HEK293T (cell line): Measurements from ENCODE around the gene RIMBP2.

Source experiments
- CTCF ChIA-PET: fragments of 350-600 bp; formaldehyde crosslinking; extraction: SDS; loops from one replicate; lab custom pipeline; 2021; ENCODE audit warnings: antibody characterized with exemption, inconsistent platforms; lab: Yijun Ruan, JAX
- POLR2A ChIA-PET: fragments of 350-600 bp; formaldehyde crosslinking; extraction: SDS; loops from one replicate; lab custom pipeline; 2020; ENCODE audit warnings: antibody characterized with exemption, inconsistent platforms; lab: Yijun Ruan, JAX
- DNase-seq: peaks from one replicate; pipeline ENCODE4 v3.0.0; 2012; ENCODE audit warnings: mixed read lengths; ENCODE audit errors: extremely low spot score
- ARNT ChIP-seq: fragments of 450-650 bp; IDR thresholded peaks from 2 replicates; pipeline ENCODE4 v1.6.1; 2017; ENCODE audit warnings: mild to moderate bottlenecking
- BHLHE40 ChIP-seq: fragments of 450-650 bp; IDR thresholded peaks from 2 replicates; pipeline ENCODE4 v1.6.1; 2016; ENCODE audit warnings: mild to moderate bottlenecking, moderate library complexity, borderline replicate concordance
- CTBP1 ChIP-seq: fragments of 450-650 bp; IDR thresholded peaks from 2 replicates; pipeline ENCODE4 v1.6.1; 2016; ENCODE audit warnings: borderline replicate concordance
- ELF4 ChIP-seq: fragments of 450-650 bp; IDR thresholded peaks from 2 replicates; pipeline ENCODE4 v1.6.1; 2017; ENCODE audit warnings: antibody characterized with exemption
- FOXA1 ChIP-seq: fragments of 450-650 bp; IDR thresholded peaks from 2 replicates; pipeline ENCODE4 v1.6.1; 2016; ENCODE audit warnings: mild to moderate bottlenecking
- FOXK2 ChIP-seq: fragments of 450-650 bp; IDR thresholded peaks from 2 replicates; pipeline ENCODE4 v1.6.1; 2016; ENCODE audit warnings: mild to moderate bottlenecking
- FOXM1 ChIP-seq: fragments of 450-650 bp; IDR thresholded peaks from 2 replicates; pipeline ENCODE4 v1.6.1; 2017; ENCODE audit warnings: mild to moderate bottlenecking, borderline replicate concordance
- HDGF ChIP-seq: fragments of 450-650 bp; IDR thresholded peaks from 2 replicates; pipeline ENCODE4 v1.6.1; 2017; ENCODE audit warnings: antibody characterized with exemption, borderline replicate concordance
- L3MBTL2 ChIP-seq: fragments of 450-650 bp; conservative IDR thresholded peaks from 2 replicates; pipeline ENCODE4 v1.6.1; 2016; ENCODE audit warnings: mild to moderate bottlenecking
- LEF1 ChIP-seq: fragments of 450-650 bp; IDR thresholded peaks from 2 replicates; pipeline ENCODE4 v1.6.1; 2017; ENCODE audit warnings: mild to moderate bottlenecking, borderline replicate concordance
- NFRKB ChIP-seq: fragments of 450-650 bp; IDR thresholded peaks from 2 replicates; pipeline ENCODE4 v1.6.1; 2016; ENCODE audit warnings: mild to moderate bottlenecking, moderate library complexity
- SP1 ChIP-seq: fragments of 450-650 bp; IDR thresholded peaks from 2 replicates; pipeline ENCODE4 v1.6.1; 2017
- SUZ12 ChIP-seq: fragments of 450-650 bp; IDR thresholded peaks from 2 replicates; pipeline ENCODE4 v1.6.1; 2016; ENCODE audit warnings: mild to moderate bottlenecking
- TARDBP ChIP-seq: fragments of 450-650 bp; IDR thresholded peaks from 2 replicates; pipeline ENCODE4 v1.6.1; 2016
- ZNF384 ChIP-seq: fragments of 450-650 bp; IDR thresholded peaks from 2 replicates; pipeline ENCODE4 v1.6.1; 2016
- TF ChIP-seq, protein P1 (sequence below): fragments of 450-650 bp; IDR thresholded peaks from 2 replicates; pipeline ENCODE4 v1.6.1; 2016

RIMBP2 gene

GRCh38 chr12:130674676-130675075 lies 41.4 kb downstream of the RIMBP2 start:
- ChIA-PET CTCF (no interaction called here), POLR2A (no interaction called here)

DNA sequence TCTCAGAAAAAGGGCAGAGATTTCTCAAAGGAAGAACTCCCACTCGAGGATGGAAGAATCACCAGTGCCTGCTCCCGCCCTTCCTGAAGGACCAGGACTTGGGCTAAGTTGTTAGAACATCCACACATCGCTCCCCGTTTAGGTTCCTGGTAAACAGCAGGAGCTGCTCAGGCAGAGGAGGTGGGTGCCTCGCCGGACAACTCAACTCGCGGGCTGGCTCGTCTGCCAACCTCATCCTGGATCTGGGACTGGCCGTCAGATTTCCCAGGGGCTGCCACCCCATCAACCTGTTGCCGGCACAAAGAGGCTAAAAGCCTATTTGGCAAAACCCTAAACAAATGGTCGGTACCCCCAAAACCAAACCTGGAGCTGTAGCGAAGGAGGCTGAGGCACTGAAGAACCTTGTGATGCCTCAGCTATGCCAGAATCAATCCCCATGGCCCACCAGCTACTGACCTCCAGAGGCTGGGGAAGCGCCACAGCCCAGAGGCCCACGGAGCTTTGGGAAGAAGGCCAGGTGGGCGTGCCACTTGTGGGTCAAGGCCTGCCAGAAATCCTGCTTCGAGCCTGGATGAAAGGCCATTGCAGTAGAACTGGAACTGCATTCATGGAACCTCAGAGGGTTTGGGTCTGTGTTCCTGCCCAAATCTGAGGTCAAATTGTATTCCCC lies 42.9 kb downstream of the RIMBP2 start:
- POLR2A ChIA-PET, result no interaction called here

More at GRCh38 chr12:130674676-130675075, 41.4 kb downstream of the RIMBP2 start:
- TF ChIP-seq ZNF384 (no peak), BHLHE40 (no peak), L3MBTL2 (no peak), HDGF (no peak), FOXM1 (no peak), TARDBP (no peak), ARNT (no peak), LEF1 (no peak), ELF4 (no peak), CTBP1 (no peak), SP1 (no peak), NFRKB (no peak), FOXK2 (no peak), SUZ12 (no peak), FOXA1 (no peak)
- TF ChIP-seq, protein P1, sequence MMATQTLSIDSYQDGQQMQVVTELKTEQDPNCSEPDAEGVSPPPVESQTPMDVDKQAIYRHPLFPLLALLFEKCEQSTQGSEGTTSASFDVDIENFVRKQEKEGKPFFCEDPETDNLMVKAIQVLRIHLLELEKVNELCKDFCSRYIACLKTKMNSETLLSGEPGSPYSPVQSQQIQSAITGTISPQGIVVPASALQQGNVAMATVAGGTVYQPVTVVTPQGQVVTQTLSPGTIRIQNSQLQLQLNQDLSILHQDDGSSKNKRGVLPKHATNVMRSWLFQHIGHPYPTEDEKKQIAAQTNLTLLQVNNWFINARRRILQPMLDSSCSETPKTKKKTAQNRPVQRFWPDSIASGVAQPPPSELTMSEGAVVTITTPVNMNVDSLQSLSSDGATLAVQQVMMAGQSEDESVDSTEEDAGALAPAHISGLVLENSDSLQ, result no peak
- no peak for DNase-seq

GRCh38 chr12:130672089-130672820 lies 43.8 kb downstream of the RIMBP2 start:
- ChIA-PET POLR2A (no interaction called here), CTCF (no interaction called here)
- TF ChIP-seq ZNF384 (no peak), ELF4 (no peak), LEF1 (no peak), SP1 (no peak), NFRKB (no peak), ARNT (no peak), L3MBTL2 (no peak), FOXK2 (no peak), FOXM1 (no peak), BHLHE40 (no peak), HDGF (no peak), TARDBP (no peak), CTBP1 (no peak), FOXA1 (no peak), SUZ12 (no peak)
- TF ChIP-seq, protein P1, result no peak
- DNase-seq, result no peak

More for the DNA sequence above, 42.9 kb downstream of the RIMBP2 start:
- no peak for DNase-seq
- CTCF ChIA-PET, result no interaction called here
- TF ChIP-seq FOXK2 (no peak), ARNT (no peak), NFRKB (no peak), ELF4 (no peak), LEF1 (no peak), CTBP1 (no peak), TARDBP (no peak), HDGF (no peak), SUZ12 (no peak), FOXA1 (no peak), L3MBTL2 (no peak)
- TF ChIP-seq, protein P1, result no peak

GRCh38 chr12:130671556-130671955 lies 44.5 kb downstream of the RIMBP2 start:
- no peak for DNase-seq
- TF ChIP-seq ELF4, result no peak
- TF ChIP-seq L3MBTL2, result no peak
- TF ChIP-seq HDGF, result no peak
- no peak for TF ChIP-seq BHLHE40
- no peak for TF ChIP-seq FOXM1
- TF ChIP-seq CTBP1, result no peak
- no peak for TF ChIP-seq SUZ12
- no peak for TF ChIP-seq ZNF384
- TF ChIP-seq FOXA1, result no peak
- CTCF ChIA-PET, result no interaction called here
- POLR2A ChIA-PET, result no interaction called here

DNA sequence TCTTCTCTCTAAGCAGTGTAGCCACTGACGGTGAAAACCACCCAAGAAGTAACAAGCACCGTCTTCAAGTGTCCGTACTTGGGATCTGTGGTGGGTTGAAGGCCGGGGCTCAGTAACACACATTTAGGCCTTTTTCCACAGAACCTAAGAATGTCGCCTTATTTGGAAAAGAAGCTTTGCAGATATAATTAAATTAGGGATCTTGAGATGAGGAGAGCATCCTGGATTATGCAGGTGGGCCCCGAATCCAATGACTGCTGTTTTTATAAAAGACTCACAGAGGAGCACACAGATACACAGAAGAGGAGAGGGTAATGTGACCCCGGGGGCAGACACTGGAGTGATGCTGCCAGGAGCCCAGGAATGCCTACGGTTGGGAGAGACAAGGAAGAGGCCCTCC lies 46.3 kb downstream of the RIMBP2 start:
- ChIA-PET CTCF (no interaction called here), POLR2A (no interaction called here)
- no peak for DNase-seq
- TF ChIP-seq NFRKB (no peak), LEF1 (no peak), ARNT (no peak)

GRCh38 chr12:130669205-130669557 lies 46.9 kb downstream of the RIMBP2 start:
- no peak for DNase-seq
- POLR2A ChIA-PET, result no interaction called here
- CTCF ChIA-PET, result no interaction called here
- no peak for TF ChIP-seq ELF4
- no peak for TF ChIP-seq SUZ12
- TF ChIP-seq FOXK2, result no peak
- no peak for TF ChIP-seq FOXA1
- TF ChIP-seq CTBP1, result no peak
- no peak for TF ChIP-seq ARNT
- TF ChIP-seq NFRKB, result no peak
- TF ChIP-seq, protein P1, result no peak
- TF ChIP-seq TARDBP, result no peak
- TF ChIP-seq L3MBTL2, result no peak
- TF ChIP-seq BHLHE40, result no peak
